NCI-H446 (cell line): ENCODE results near the gene LILRA6.
A peak's percentile ranks its signal among the peaks of the same experiment; 100 is the strongest.
"Not testable (repeated sequence)": the region's sequence is repeated elsewhere in the genome, so short reads cannot be mapped to it uniquely, and the experiment has no call there.

Source experiments
- DNase-seq, 2 experiments: peaks; one replicate each; lab custom pipeline; 2025; lab: John Stamatoyannopoulos, UW

LILRA6 gene

DNA sequence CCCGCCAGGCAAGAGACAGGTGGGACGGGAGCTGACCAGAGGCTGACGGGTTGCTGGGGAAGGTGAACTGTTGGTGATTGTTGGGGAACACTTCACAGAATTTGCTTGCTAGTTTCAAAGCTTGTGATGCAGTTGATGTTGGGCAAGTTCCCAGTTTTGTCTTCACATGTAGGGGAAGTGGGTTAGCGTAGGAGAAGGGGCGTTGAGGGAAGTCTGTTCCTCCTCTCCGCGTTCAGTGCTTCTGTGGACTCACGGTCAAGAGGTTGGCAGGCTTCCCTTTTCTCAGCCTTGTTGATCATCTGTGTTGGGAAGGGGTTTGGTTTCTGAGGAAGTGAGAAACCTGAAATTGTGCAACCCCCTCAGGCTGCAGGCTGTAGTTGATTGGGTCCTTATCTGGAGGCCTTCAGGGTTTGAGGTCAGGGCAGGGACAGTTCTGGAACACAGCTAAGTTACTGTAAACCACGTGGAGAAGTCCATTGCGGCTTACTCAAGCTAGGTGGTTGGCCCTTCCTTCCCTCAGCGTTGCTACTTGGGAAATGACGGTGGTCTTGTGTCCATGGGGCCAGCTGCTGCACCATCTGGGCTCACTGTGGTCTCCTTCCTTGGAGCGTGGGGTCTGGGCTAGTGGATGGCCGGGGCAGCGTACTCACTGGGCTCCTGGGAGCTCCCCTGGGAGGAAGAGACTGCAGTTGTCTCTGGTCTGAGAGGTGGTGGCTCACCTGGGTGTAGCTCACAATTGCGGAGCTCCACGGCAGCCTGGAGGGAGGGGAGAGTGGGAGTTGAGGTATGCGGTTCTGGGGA lies 34.4 kb downstream of the LILRA6 start:
- DNase-seq: no peak

DNA sequence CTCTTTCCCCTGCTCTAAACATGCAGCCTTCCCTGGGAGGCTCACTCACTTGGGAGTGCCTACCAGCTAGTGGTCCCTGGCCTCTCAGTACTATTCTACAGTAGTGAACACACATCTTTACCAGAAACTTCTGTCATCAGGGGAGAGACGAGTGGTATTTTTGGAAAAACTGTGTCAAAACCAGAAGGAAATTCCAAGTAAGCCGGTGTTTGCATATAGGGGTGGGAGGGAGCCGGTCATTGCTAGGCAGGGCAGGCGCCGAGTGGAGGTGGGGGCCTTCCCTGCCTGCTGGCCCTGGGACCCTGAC lies 35.0 kb downstream of the LILRA6 start:
- DNase-seq: no peak

DNA sequence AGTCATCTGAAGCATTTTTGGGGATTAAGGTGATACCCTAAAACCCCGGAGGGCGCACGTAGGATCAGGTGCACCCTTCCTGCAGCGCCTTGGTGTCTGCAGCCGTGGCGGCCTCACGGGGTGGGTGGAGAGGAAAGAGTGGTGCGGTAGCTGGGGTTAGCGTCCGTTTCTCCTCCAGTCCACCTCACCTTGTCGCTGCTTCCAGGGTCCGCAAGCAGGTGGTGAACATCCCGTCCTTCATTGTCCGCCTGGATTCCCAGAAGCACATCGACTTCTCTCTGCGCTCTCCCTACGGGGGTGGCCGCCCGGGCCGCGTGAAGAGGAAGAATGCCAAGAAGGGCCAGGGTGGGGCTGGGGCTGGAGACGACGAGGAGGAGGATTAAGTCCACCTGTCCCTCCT lies 35.4 kb downstream of the LILRA6 start:
- not testable (repeated sequence) for DNase-seq

DNA sequence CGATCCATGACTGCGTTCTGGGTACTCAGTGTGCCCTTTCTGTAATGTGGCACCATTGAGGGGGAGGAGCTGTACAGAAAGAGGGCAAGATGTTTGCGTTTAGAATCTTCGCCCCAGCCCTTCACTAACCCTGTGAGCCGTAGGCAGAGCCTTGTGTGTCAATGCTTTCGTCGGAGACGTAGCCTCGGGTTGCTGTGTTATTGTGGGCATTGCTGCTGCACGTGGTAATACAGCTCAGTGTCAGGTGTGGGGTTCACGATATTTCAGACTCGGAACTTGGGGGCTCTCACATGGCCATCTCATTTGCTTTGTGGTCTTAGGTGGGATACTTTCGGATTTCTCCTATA lies 35.8 kb downstream of the LILRA6 start:
- DNase-seq: no peak

DNA sequence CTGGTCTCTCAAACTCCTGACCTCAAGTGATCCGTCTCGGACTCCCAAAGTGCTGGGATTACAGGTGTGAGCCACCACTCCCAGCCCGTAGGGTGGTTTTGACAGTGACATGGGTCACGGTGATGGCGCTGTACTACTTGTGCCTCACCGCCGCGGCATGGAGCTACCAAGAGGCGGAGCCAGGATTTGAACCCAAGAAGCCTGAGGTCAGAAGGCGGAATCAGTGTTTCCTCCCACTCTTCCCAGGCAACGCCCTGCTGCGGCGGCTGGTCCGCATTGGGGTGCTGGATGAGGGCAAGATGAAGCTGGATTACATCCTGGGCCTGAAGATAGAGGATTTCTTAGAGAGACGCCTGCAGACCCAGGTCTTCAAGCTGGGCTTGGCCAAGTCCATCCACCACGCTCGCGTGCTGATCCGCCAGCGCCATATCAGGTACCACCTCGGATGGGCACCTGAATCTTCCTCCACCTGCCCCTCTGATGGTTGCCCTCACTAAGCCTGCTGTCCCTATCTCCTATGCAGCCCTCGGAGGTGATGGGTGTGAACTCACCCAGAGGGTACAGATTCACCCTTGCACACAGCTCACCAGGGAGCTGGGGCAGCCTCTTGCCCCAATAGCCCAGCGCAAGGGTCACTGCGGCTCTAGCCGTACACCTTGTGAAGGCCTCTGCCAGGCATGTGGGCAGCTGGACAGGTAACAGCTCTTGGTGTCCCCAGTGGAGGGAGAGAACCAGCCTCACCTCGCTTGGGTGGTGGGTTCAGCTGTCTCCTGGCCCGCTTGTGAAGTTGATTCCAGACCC lies 36.4 kb downstream of the LILRA6 start:
- no peak for DNase-seq

DNA sequence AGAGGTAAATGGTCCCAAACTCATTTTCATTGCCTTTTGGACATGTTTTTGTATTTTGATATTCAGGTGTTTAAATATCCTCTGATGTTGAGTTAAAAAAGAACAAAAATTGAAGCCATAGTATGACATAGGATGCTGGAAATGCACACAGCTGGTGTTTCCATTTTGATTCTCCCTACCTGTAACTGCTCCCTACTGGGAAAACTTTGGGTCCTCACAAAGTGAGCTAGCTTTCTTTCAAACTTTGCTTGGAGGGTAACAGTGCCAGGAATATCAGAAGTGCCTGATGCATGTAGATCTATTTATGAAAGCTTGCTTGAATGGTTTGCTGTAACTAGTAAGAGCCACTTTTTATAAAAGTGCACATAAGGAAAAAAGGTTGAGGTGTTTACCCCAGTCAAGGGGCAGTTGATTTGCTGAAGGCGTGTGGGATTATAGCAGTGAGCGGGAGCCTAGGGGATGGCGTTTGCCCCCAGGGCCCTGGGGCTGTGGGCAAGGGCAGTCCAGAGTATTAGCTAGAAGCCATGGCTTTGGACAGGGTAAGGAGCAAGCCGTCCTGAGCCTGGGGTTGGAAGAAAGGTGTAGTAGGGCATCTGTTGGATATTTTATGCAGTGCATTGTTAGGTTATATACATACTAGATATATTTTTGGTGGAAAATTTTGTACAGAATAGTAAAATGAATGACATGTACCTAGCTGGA lies 37.7 kb downstream of the LILRA6 start:
- no peak for DNase-seq

DNA sequence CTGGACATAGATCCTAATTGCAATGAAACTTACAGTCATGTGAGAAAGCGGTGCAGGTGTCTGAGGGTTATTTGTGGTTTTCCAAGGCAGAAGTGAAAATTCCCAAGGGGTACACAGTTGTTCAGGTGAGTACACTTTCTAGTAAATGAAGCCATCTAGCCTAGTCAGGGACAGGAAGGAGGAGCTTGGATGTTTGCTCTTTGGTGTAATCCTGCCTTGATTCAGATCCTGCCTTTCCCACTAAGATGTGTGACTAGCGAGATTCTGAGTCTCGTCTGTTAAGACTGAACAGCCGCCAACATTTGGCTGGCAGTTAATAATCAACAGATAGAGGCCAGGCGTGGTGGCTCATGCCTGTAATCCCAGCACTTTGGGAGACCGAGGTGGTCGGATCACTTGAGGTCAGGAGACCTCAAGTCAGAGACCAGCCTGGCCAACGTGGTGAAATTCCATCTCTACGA lies 39.4 kb downstream of the LILRA6 start:
- no peak for DNase-seq

DNA sequence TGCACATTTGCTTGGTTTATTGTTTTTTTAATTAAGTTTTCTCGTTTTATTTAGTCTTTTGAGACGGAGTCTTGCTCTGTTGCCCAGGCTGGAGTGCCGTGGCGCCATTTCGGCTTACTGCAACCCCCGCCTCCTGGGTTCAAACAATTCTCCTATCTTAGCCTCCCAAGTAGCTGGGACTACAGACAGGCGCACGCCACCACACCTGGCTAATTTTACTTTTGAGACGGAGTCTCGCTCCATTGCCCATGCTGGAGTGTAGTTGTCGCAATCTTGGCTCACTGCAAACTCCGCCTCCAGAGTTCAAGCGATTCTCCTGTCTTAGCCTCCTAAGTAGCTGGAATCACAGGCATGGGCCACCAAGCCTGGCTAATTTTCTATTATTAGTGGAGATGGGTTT lies 40.6 kb downstream of the LILRA6 start:
- DNase-seq: no peak

DNA sequence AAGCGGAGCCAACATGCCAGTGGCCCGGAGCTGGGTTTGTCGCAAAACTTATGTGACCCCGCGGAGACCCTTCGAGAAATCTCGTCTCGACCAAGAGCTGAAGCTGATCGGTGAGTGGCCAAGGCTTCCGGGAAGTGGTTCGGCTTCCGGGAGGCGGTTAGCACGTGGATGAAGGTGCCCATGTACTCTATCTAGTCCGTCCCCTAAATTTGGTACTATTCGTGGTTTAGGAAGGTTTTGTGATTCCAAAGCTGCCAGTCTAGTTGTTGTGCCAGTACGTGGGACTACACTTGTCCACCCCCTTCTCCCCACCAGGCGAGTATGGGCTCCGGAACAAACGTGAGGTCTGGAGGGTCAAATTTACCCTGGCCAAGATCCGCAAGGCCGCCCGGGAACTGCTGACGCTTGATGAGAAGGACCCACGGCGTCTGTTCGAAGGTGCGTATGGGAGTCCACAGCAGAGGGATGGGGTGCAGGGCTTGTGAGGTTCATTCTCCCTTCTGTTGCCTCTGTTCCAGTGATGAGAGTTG lies 41.4 kb downstream of the LILRA6 start:
- no peak for DNase-seq

DNA sequence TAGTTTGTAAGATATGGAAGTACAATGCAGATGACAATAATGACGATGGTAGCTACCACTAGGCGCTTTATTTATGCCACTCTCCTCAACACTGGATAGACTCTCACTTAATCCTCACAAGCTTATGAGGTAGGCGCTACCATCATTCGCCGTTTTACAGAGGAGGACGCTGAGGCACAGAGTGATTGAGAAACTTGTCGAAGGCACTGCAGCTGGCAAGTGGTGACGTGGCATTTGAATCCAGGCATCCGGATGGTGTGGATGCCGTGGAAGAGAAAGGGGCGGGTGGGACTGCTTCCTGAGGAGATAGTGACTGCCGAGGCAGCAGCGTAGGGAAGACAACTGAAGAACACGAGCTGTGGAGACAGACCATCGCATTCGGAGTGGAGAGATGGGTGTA lies 43.2 kb downstream of the LILRA6 start:
- DNase-seq: no peak

DNA sequence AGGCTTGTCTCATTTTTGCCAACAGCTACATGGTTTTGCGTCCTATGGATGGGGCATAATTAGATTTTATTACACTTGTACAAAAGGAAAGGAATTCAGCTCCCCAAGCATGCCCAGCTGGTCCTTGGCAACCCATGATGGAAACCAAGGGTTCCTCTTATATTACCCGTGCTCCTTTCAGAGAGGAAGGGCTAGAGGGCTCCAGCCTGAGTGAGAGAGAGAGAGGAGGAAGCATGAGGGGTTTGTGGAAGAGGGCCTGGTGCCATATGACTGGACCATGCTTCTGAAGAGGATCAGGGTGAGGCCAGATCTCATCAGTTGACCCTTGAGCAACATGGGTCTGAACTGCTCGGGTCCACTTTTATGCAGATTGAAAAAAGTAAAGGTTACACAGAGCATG lies 45.5 kb downstream of the LILRA6 start:
- no peak for DNase-seq

DNA sequence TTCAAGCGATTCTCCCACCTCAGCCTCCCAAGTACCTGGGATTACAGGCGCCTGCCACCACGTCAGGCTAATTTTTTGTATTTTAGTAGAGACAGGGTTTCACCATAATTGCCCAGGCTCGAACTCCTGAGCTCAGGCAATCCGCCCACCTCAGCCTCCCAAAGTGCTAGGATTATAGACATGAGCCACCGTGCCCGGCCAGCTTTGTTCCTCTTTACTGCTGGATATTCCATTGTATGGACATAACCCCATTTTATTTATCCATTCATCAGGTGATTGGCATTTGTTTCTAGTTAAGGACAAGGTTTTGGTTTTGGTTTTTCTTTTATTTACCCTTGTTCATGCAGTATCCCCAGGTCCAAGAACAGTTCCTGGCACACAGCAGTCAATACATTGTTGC lies 46.1 kb downstream of the LILRA6 start:
- no peak for DNase-seq

DNA sequence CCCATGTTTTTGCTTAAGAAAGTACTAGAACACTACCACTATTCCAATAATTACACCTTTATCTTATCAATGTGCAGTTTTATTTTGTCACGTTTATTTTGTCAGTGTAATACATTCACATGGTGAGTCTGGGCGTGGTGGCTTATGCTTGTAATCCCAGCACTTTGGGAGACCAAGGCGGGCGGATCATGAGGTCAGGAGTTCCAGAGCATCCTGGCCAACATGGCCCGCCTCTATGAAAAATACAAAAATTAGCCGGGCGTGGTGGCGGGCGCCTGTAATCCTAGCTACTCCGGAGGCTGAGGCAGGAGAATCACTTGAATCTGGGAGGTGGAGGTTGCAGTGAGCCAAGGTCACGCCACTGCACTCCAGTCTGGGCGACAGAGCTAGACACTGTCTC lies 48.1 kb downstream of the LILRA6 start:
- not testable (repeated sequence) for DNase-seq

DNA sequence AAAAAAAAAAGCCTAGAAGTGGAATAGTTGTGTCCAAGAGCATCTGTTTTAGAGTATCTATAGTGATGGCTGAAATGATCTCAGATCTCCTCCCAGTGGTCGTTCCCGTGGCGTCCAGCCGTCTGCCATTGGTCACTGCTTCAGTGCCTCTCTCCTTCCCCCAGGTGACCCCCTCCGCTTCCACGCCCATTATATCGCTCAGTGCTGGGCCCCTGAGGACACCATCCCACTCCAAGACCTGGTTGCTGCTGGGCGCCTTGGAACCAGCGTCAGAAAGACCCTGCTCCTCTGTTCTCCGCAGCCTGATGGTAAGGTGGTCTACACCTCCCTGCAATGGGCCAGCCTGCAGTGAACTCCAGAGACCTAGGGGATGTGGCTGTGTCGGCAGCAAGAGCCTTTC lies 49.6 kb downstream of the LILRA6 start:
- no peak for DNase-seq

DNA sequence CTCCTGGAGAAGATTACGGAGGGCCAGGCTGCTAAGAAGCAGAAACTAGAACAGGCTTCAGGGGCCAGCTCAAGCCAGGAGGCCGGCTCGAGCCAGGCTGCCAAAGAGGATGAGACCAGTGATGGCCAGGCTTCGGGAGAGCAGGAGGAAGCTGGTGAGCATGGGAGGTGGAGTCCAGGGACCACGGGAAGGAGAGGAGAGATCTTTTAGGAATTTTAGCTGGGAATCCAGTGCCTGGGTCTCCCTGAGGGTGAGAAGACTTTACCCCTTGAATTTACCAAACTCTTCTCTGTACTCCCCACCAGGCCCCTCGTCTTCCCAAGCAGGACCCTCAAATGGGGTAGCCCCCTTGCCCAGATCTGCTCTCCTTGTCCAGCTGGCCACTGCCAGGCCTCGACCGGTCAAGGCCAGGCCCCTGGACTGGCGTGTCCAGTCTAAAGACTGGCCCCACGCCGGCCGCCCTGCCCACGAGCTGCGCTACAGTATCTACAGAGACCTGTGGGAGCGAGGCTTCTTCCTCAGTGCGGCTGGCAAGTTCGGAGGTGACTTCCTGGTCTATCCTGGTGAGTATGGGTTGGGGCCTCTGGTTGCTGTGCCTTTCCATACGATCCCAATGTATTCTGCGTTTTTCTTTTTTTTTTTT lies 50.7 kb downstream of the LILRA6 start:
- DNase-seq: no peak

DNA sequence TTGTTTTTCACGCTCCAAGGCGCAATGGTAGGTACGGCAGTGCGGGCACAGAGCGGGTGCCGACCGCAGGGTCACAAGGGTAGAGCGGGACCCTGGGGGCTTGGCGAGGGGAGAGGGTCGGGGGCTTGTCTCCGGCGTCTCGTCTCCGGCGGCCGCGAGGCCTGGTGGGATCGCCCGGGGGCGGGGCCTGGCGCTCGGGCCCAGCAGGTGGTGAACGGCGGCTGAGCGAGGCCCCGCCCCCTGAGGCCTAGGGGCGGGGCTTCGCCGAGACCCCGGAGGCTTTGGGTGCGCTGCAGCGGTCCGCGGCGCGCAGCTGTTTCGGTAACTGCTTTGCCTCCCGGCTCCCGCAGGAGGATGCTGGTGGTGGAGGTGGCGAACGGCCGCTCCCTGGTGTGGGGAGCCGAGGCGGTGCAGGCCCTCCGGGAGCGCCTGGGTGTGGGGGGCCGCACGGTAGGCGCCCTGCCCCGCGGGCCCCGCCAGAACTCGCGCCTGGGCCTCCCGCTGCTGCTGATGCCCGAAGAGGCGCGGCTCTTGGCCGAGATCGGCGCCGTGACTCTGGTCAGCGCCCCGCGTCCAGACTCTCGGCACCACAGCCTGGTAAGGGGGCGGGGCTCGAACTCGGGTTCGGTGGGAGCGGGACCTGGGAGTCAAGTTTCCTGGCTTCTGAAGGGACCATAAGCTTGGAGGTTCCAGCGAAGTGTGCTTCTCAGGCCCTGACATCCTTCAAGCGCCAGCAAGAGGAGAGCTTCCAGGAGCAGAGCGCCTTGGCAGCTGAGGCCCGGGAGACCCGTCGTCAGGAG lies 51.4 kb downstream of the LILRA6 start, which contains the start of gene TSEN34:
TSS of gene TSEN34 (plus strand) at position 298 of the 800 bp plus-strand sequence. CDS start at position 355, 57 bp downstream.
- peak; percentile 93 to 94 for DNase-seq

DNA sequence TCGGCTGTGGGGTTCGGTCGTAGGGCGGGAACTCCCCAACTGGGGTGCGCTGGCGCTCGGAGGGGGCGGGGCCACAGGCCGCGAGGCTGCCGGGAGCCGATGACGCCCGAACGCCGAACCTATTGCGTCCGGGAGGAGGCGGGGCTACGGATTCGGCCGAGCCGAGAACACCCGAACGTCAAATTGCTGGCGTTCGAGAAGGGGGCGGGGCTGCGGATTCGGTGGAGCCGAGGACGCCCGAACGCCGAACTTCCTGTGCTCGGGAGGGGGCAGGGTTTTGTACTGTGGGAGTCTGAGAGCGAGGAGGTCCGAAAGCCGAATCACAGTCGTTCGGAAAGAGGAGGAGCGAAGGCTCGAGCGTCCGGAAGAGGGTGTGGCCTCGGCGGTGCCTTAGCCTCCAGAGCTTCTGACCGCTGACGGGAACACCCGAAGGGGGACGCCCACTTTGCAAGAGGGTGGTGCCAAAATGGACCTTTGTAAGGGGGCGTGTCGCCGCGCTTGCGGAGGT lies 52.0 kb downstream of the LILRA6 start:
- peak; percentile 99 to 100 for DNase-seq

DNA sequence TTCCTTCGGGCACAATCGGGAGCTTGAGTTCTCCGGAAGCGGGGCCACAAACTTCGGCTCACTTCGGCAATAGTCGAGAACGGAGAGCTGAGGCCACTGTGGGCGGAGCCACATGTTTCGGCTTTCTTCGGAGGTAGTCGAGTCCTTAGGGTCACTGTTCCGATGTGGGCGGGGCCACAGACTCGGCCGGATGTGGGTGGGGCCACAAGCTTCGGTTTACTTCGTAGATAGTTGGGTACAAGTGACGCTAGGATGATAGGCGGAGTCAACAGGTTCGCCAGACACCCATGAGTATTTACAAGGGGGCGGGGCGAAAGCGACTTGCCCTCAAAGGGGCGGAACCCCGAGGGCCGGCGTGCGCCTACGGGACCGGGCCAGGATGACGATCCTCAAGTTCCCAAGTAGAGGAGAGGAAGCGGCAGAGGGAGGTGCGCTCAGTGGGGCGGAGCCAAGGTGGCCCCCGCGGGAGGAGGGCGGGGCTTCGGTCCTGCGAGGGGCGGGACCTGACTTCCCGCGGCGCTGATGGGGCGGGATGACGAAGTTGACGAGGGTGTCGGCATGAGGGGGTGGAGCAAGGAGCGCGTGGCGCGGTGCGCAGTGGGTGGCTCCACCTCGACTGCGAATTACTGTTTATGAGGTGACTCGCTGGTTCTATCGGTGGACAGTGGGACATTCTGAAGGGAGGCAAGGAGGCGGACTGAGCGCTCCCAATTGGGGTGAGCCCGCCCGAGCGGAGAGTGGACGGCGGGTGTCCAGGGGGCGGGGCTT lies 52.7 kb downstream of the LILRA6 start:
- peak; percentile 100 for DNase-seq

DNA sequence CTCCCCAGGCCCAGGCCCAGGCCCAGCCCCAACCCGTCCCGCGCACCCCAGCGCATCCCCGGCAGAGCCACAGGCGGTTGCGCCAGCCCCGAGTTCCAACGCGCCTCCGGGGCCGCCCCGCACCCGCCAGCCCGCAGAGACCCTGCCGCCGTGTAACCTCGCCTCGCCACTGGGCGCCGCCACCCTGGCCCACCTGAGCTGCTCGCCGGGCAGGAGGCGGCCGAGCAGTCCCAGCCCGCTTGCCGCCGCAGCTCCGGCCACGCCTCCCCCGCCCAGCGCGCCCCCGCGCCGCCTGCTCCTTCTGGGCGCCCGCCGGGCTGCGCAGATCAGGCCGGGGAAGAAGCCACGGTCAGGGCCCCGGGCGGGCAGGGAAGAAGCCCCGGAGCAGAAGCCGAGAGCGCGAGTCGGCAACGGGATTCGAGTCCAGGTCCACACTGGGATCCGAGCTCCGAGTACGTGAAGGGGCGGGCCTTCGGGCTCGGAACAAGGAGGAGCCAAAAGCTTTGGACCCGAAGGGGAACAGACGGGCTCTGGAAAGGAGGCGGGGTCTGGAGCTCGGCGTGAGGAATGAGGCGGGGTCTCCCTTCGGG lies 53.4 kb downstream of the LILRA6 start, which contains the start of gene MBOAT7:
TSS of gene MBOAT7 (minus strand) at position 436 of the 590 bp plus-strand sequence. CDS start 1,072 bp downstream, outside the sequence.
- no peak for DNase-seq
